NT2/D1 (cell line): ENCODE data around the gene DAD1.
"Not testable (repeated sequence)": the region's sequence is repeated elsewhere in the genome, so short reads cannot be mapped to it uniquely, and the experiment has no call there.

Source experiments
- DNase-seq: peaks from one replicate; pipeline ENCODE4 v3.0.0-alpha.2; 2011; ENCODE audit warnings: low read depth, low spot score
- H3K27me3 ChIP-seq: 2 replicates; pipeline ENCODE4 v1.6.0; 2011; ENCODE audit warnings: mild to moderate bottlenecking; ENCODE audit not compliant: insufficient read length, insufficient read depth
- H3K36me3 ChIP-seq: 2 replicates; pipeline ENCODE4 v1.6.1; 2011; ENCODE audit warnings: mild to moderate bottlenecking, low read length, mixed read lengths; ENCODE audit not compliant: insufficient read depth, insufficient read length
- H3K4me1 ChIP-seq: 2 replicates; pipeline ENCODE4 v1.5.1; 2011; ENCODE audit not compliant: insufficient read depth, insufficient read length
- H3K4me3 ChIP-seq: 2 replicates; pipeline ENCODE4 v1.5.1; 2011; ENCODE audit warnings: low read depth; ENCODE audit not compliant: insufficient read length
- H3K9ac ChIP-seq: 2 replicates; pipeline ENCODE4 v1.6.0; 2011; ENCODE audit warnings: low read depth; ENCODE audit not compliant: insufficient read length
- H3K9me3 ChIP-seq: 2 replicates; pipeline ENCODE4 v1.5.1; 2011; ENCODE audit warnings: mild to moderate bottlenecking, low read length; ENCODE audit not compliant: insufficient read depth
- SUZ12 ChIP-seq: IDR thresholded peaks from 2 replicates; pipeline ENCODE4 v1.6.1; 2011; ENCODE audit not compliant: insufficient read length, insufficient read depth; ENCODE audit errors: extremely low read depth
- YY1 ChIP-seq: IDR thresholded peaks from 2 replicates; pipeline ENCODE4 v1.6.1; 2011; ENCODE audit not compliant: insufficient read length, insufficient read depth
- ZNF274 ChIP-seq: IDR thresholded peaks from 2 replicates; pipeline ENCODE4 v1.6.1; 2011; ENCODE audit warnings: mild to moderate bottlenecking, low read depth, low read length

Gene DAD1

GRCh38 chr14:22588526-22589095 lies 413 bp downstream of the DAD1 start:
- TF ChIP-seq ZNF274, result no peak
- TF ChIP-seq SUZ12, result no peak
- TF ChIP-seq YY1, result no peak
- Histone ChIP-seq H3K27me3 (no peaks in the 10 kb centered on the region), H3K4me1 (no peaks in the 10 kb centered on the region), H3K4me3 (peak overlapping the region; percentile 94), H3K36me3 (peaks cover 24% of the 10 kb centered on the region), H3K9ac (peak overlapping the region; percentile 92), H3K9me3 (no peaks in the 10 kb centered on the region)
- no peak for DNase-seq

GRCh38 chr14:22587677-22588422 lies 1.2 kb downstream of the DAD1 start:
- H3K4me1 ChIP-seq, DNase-seq: not testable (repeated sequence)

DNA sequence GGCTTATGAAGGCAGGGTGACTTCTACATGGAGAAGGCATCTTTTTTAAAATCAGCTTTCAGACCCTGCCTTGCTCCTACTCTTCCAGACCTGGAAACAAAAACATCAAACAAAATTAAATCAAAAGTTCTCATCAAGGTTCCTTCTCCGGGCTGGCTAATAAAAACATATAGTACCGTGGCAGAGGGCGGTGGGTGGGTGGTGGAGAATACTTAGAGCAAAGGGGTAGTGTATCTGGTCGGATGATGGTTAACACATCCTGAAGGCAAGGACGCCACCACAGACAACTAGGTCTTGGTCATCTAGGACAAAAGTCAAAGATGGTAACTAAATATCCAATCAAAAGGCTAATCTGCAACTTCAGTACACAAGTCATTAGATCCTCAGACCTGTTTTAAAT lies 1.8 kb downstream of the DAD1 start:
- Histone ChIP-seq H3K27me3 (no peaks in the 10 kb centered on the region), H3K4me3 (no peak overlapping the region), H3K9ac (no peak overlapping the region)

More at GRCh38 chr14:22587677-22588422, 1.2 kb downstream of the DAD1 start:
- not testable (repeated sequence) for H3K27me3 ChIP-seq, H3K9me3 ChIP-seq
- peaks cover 24% of the 10 kb centered on the region for H3K36me3 ChIP-seq
- peak overlapping the region; percentile 92 for H3K9ac ChIP-seq
- peak overlapping the region; percentile 94 for H3K4me3 ChIP-seq

DNA sequence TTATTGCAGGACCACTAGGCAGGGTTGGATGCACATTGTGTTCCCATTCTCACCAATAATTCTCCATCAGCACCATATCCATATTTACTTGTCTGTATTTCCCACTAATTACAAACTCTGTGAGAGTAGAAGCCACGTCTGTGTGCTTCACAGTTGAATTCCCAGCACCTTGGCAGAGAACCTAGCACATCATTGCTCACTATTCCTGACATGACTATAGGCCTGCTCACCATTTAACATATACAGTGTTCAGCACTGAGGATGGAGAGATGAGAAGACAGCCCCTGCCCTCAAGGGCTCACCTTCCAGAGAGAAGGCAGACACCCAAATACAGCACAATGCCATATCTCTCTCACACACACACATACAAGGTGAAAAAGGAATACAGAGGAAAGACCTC lies 5.0 kb downstream of the DAD1 start:
- TF ChIP-seq YY1 (no peak), ZNF274 (no peak), SUZ12 (no peak)
- H3K4me1 ChIP-seq, result peaks cover 5% of the 10 kb centered on the region
- H3K9me3 ChIP-seq, result no peaks in the 10 kb centered on the region
- peaks cover 30% of the 10 kb centered on the region for H3K36me3 ChIP-seq
- no peaks in the 10 kb centered on the region for H3K27me3 ChIP-seq
- no peak overlapping the region for H3K4me3 ChIP-seq
- no peak for DNase-seq
- H3K9ac ChIP-seq, result no peak overlapping the region

More for the DNA sequence above, 1.8 kb downstream of the DAD1 start:
- Histone ChIP-seq H3K36me3 (peaks cover 24% of the 10 kb centered on the region), H3K9me3 (no peaks in the 10 kb centered on the region), H3K4me1 (no peaks in the 10 kb centered on the region)
- no peak for DNase-seq
- no peak for TF ChIP-seq ZNF274
- TF ChIP-seq YY1, result no peak
- TF ChIP-seq SUZ12, result no peak

GRCh38 chr14:22580625-22581024 lies 8.4 kb downstream of the DAD1 start:
- H3K27me3 ChIP-seq, result no peaks in the 10 kb centered on the region
- peaks cover 5% of the 10 kb centered on the region for H3K4me1 ChIP-seq
- no peaks in the 10 kb centered on the region for H3K9me3 ChIP-seq
- TF ChIP-seq SUZ12, result no peak
- TF ChIP-seq YY1, result no peak
- TF ChIP-seq ZNF274, result no peak
- no peak overlapping the region for H3K4me3 ChIP-seq
- H3K9ac ChIP-seq, result no peak overlapping the region
- DNase-seq, result no peak
- peaks cover 22% of the 10 kb centered on the region for H3K36me3 ChIP-seq

GRCh38 chr14:22579881-22580280 lies 9.1 kb downstream of the DAD1 start:
- Histone ChIP-seq H3K27me3 (no peaks in the 10 kb centered on the region), H3K9ac (no peak overlapping the region), H3K4me3 (no peak overlapping the region), H3K36me3 (peaks cover 26% of the 10 kb centered on the region), H3K4me1 (peaks cover 5% of the 10 kb centered on the region), H3K9me3 (no peaks in the 10 kb centered on the region)
- DNase-seq, result no peak
- no peak for TF ChIP-seq ZNF274
- no peak for TF ChIP-seq SUZ12
- no peak for TF ChIP-seq YY1

GRCh38 chr14:22579236-22579635 lies 9.8 kb downstream of the DAD1 start:
- DNase-seq, result no peak
- no peaks in the 10 kb centered on the region for H3K27me3 ChIP-seq
- no peak for TF ChIP-seq SUZ12
- TF ChIP-seq ZNF274, result no peak
- no peak for TF ChIP-seq YY1
- no peaks in the 10 kb centered on the region for H3K9me3 ChIP-seq
- no peak overlapping the region for H3K9ac ChIP-seq
- H3K4me3 ChIP-seq, result no peak overlapping the region
- peaks cover 5% of the 10 kb centered on the region for H3K4me1 ChIP-seq
- H3K36me3 ChIP-seq, result peaks cover 27% of the 10 kb centered on the region
